K562 (cell line): ENCODE results near the gene GADD45GIP1. TPM values are rescaled to one million over a fixed set of nuclear protein-coding genes. Genes with fewer than 3 reads are reported as not detected.

ENCODE experiments used
- CREB1 ChIP-seq, 2 experiments: sonication (generic) in 1 of 2; formaldehyde crosslinking in 1 of 2; IDR thresholded peaks; 2 replicates each; pipeline versions ENCODE4 v1.6.1 to v1.8.0; 2012 to 2022; ENCODE audit warnings: inconsistent platforms in 1 of 2, mild to moderate bottlenecking in 1 of 2, missing genetic modification reagents in 1 of 2, moderate library complexity in 1 of 2
- CXXC5 ChIP-seq: fragments of 250-450 bp; sonication (Bioruptor Pico); IDR thresholded peaks from 2 replicates; pipeline ENCODE4 v1.8.0; 2022; ENCODE audit warnings: inconsistent platforms, mild to moderate bottlenecking, moderate library complexity
- EP300 ChIP-seq: IDR thresholded peaks from 2 replicates; pipeline ENCODE4 v1.6.1; 2012; ENCODE audit warnings: low read length, improper control_type of control experiment
- ETV6 ChIP-seq, 3 experiments: fragments of 150-350 bp in 1 of 3; sonication (generic) in 1 of 3; formaldehyde crosslinking in 1 of 3; IDR thresholded peaks; 2 replicates each; pipeline versions ENCODE4 v1.6.1 to v1.8.0; 2014 to 2022; ENCODE audit warnings: borderline replicate concordance in 2 of 3, low read depth in 2 of 3, antibody characterized with exemption in 1 of 3, low read length in 1 of 3, mild to moderate bottlenecking in 1 of 3, missing genetic modification reagents in 1 of 3
- FOXK1 ChIP-seq: sonication (generic); formaldehyde crosslinking; IDR thresholded peaks from 2 replicates; pipeline ENCODE4 v1.8.0; 2022; ENCODE audit warnings: missing genetic modification reagents, mild to moderate bottlenecking, borderline replicate concordance
- GATAD2A ChIP-seq: fragments of 450-650 bp; IDR thresholded peaks from 2 replicates; pipeline ENCODE4 v1.6.1; 2017
- ILK ChIP-seq: fragments of 450-650 bp; IDR thresholded peaks from 2 replicates; pipeline ENCODE4 v1.6.1; 2016; ENCODE audit warnings: missing genetic modification characterization, low read depth, mild to moderate bottlenecking, missing compliant biosample characterization, moderate library complexity, borderline replicate concordance
- IRF1 ChIP-seq: sonication (generic); formaldehyde crosslinking; IDR thresholded peaks from 2 replicates; pipeline ENCODE4 v1.8.0; 2022; ENCODE audit warnings: missing genetic modification reagents, mild to moderate bottlenecking, borderline replicate concordance
- KDM1A ChIP-seq, 2 experiments: fragments of 450-650 bp; IDR thresholded peaks; 2 replicates each; pipeline ENCODE4 v1.6.1; 2016; ENCODE audit warnings: mild to moderate bottlenecking in 2 of 2
- LEF1 ChIP-seq: fragments of 450-650 bp; IDR thresholded peaks from 2 replicates; pipeline ENCODE4 v1.6.1; 2016; ENCODE audit warnings: mild to moderate bottlenecking
- MIER1 ChIP-seq: fragments of 450-650 bp; IDR thresholded peaks from 2 replicates; pipeline ENCODE4 v1.6.1; 2016; ENCODE audit warnings: antibody characterized with exemption, mild to moderate bottlenecking, low read depth
- MTA3 ChIP-seq: fragments of 450-650 bp; formaldehyde crosslinking; IDR thresholded peaks from 2 replicates; pipeline ENCODE4 v1.6.1; 2017; ENCODE audit warnings: mild to moderate bottlenecking, borderline replicate concordance
- POLR2G ChIP-seq: fragments of 200-400 bp; formaldehyde crosslinking; IDR thresholded peaks from 2 replicates; pipeline ENCODE4 v1.6.1; 2017; ENCODE audit warnings: low read depth, mild to moderate bottlenecking, antibody characterized with exemption, low read length, moderate library complexity
- POLR3A ChIP-seq: IDR thresholded peaks from 2 replicates; pipeline ENCODE4 v1.6.1; 2011; ENCODE audit warnings: borderline replicate concordance, mild to moderate bottlenecking, moderate library complexity; ENCODE audit not compliant: insufficient read length, insufficient read depth; ENCODE audit errors: extremely low read depth
- PURB ChIP-seq: sonication (generic); formaldehyde crosslinking; IDR thresholded peaks from 2 replicates; pipeline ENCODE4 v1.9.0; 2021; ENCODE audit warnings: low read depth, mild to moderate bottlenecking, missing genetic modification reagents
- RBM22 ChIP-seq: fragments of 200-400 bp; formaldehyde crosslinking; IDR thresholded peaks from 2 replicates; pipeline ENCODE4 v1.6.1; 2018; ENCODE audit warnings: low read length, low read depth; ENCODE audit not compliant: poor library complexity, severe bottlenecking
- SUPT5H ChIP-seq: fragments of 450-650 bp; IDR thresholded peaks from 2 replicates; pipeline ENCODE4 v1.6.1; 2016
- TAF15 ChIP-seq: fragments of 200-400 bp; formaldehyde crosslinking; IDR thresholded peaks from 2 replicates; pipeline ENCODE4 v1.6.1; 2017; ENCODE audit warnings: mild to moderate bottlenecking, low read depth, low read length, moderate library complexity
- TAF9B ChIP-seq: fragments of 450-650 bp; IDR thresholded peaks from 2 replicates; pipeline ENCODE4 v1.6.1; 2018; ENCODE audit warnings: mild to moderate bottlenecking; ENCODE audit not compliant: partially characterized antibody
- TCF7 ChIP-seq: sonication (generic); IDR thresholded peaks from 2 replicates; pipeline ENCODE4 v1.6.1; 2016; ENCODE audit warnings: antibody characterized with exemption, borderline replicate concordance
- ZBTB8A ChIP-seq: fragments of 450-650 bp; IDR thresholded peaks from 2 replicates; pipeline ENCODE4 v1.6.1; 2018; ENCODE audit warnings: mild to moderate bottlenecking, moderate library complexity; ENCODE audit not compliant: partially characterized antibody
- ZFX ChIP-seq: sonication (generic); formaldehyde crosslinking; IDR thresholded peaks from 2 replicates; pipeline ENCODE4 v1.8.0; 2022; ENCODE audit warnings: mild to moderate bottlenecking, missing genetic modification reagents, moderate library complexity
- ZNF184 ChIP-seq: sonication (generic); formaldehyde crosslinking; IDR thresholded peaks from 2 replicates; pipeline ENCODE4 v1.5.0; 2020; ENCODE audit warnings: missing genetic modification reagents
- ZNF695 ChIP-seq: fragments of 450-650 bp; formaldehyde crosslinking; IDR thresholded peaks from 2 replicates; pipeline ENCODE4 v1.4.0; 2020; ENCODE audit warnings: mild to moderate bottlenecking, moderate library complexity
- ZNF780A ChIP-seq: fragments of 250-450 bp; sonication (Bioruptor Pico); IDR thresholded peaks from 2 replicates; pipeline ENCODE4 v1.5.0; 2021; ENCODE audit warnings: mild to moderate bottlenecking
- polyA plus RNA-seq, 8 experiments: library from polyadenylated mRNA; depleted of rRNA in 4 of 8; stranded (reverse) in 5 of 8; unstranded in 3 of 8; fragments of >200 nt; fragmentation: Nextera tagmentation in 2 of 8; fragmentation: Illumina TruSeq in 1 of 8; extraction: Ambion mirVana in 2 of 8; extraction: Trizol in 1 of 8; gene quantifications; 2 replicates each; pipeline versions ENCODE4 v1.2.1 to v1.2.3, GENCODE V29; 2011 to 2014; ENCODE audit warnings: inconsistent platforms in 1 of 8, missing spikeins in 1 of 8
- total RNA-seq, 7 experiments: library from RNA; depleted of rRNA in 6 of 7; stranded (reverse); fragments of >200 nt in 6 of 7; fragmentation: Illumina TruSeq in 2 of 7; extraction: Trizol in 2 of 7; gene quantifications; 2 replicates each; pipeline versions ENCODE4 v1.2.1 to v1.2.3, GENCODE V29; 2011 to 2021; ENCODE audit warnings: low replicate concordance in 1 of 7

Gene GADD45GIP1
- total and polyA plus RNA-seq, 9 of the 15 experiments (the other 6 are each of a cell fraction or from before 2014, with no cell fraction given): 5.1 to 161 (median 29.2) TPM

- TF ChIP-seq RBM22 (peak; percentile 90), MTA3 (peak; percentile 99), ZBTB8A (no peak), PURB (CRISPR knock-in tag) (no peak), KDM1A (IDR thresholded peaks at IDR 0.05) (no peak), TCF7 (no peak), ETV6 (IDR thresholded peaks at IDR 0.05; ENCODE audit: borderline replicate concordance in 1 of 2, low read depth in 2 of 2, low read length in 1 of 2) (no peak; a peak in 1 of 4 replicates), ETV6 (CRISPR knock-in tag; IDR thresholded peaks at IDR 0.05; ENCODE audit: borderline replicate concordance) (no peak), POLR3A (no peak), IRF1 (CRISPR knock-in tag) (no peak), ZNF780A (no peak), GATAD2A (no peak), CXXC5 (CRISPR knock-in tag) (peak; percentile 99), ZNF184 (CRISPR knock-in tag) (no peak), FOXK1 (CRISPR knock-in tag) (peak; percentile 87; the same call in 1 of the 2 replicates), ZNF695 (CRISPR knock-in tag) (peak; percentile 69), TAF9B (peak; percentile 79), SUPT5H (peak; percentile 86), LEF1 (no peak), ZFX (CRISPR knock-in tag) (peak; percentile 78), MIER1 (no peak), EP300 (no peak), TAF15 (no peak), ILK (tag) (no peak), CREB1 (IDR thresholded peaks at IDR 0.05) (peak; percentile 99), CREB1 (CRISPR knock-in tag; IDR thresholded peaks at IDR 0.05) (peak; percentile 99), POLR2G (peak; percentile 95)
Measured at GRCh38 chr19:12945479-12946091, 11.4 kb downstream of the GADD45GIP1 start, which contains the start of gene RAD23A (continued).
